Stimulated activated CD4-positive, alpha-beta T cell treated with anti-CD3 and anti-CD28 coated beads, Interleukin-1b, Interleukin-23, amount 100 ng/mL, for 24 hours (primary cell): ENCODE measurements around the gene DRAM2.
A peak's percentile ranks its signal among the peaks of the same experiment; 100 is the strongest.
"Not testable (repeated sequence)": the region's sequence is repeated elsewhere in the genome, so short reads cannot be mapped to it uniquely, and the experiment has no call there.

Experiments used
- DNase-seq, 4 experiments: peaks; one replicate each; pipeline ENCODE4 v3.0.0-alpha.2; 2020; ENCODE audit warnings: low read depth in 4 of 4, low spot score in 1 of 4

Gene DRAM2

DNA sequence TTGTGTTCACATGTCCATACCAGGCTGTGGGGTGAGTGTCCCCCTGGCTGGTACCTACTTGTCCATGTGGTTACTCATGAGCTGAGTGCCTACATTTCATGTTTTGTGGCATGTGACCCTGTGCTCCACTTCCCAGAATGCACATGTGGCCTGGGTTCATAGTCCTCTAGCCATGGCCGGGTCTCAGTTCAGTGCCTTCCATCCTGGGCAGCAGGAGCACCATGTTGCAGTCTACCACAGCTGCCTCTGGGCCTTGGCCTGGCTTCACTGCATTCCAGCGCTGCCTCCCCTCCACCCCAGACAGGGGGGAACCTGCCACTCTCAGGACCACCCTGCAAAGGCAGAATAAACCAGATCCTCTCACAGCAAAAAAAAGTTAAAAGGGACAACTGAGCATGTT is 5.6 kb upstream of the DRAM2 start:
- DNase-seq = no peak

DNA sequence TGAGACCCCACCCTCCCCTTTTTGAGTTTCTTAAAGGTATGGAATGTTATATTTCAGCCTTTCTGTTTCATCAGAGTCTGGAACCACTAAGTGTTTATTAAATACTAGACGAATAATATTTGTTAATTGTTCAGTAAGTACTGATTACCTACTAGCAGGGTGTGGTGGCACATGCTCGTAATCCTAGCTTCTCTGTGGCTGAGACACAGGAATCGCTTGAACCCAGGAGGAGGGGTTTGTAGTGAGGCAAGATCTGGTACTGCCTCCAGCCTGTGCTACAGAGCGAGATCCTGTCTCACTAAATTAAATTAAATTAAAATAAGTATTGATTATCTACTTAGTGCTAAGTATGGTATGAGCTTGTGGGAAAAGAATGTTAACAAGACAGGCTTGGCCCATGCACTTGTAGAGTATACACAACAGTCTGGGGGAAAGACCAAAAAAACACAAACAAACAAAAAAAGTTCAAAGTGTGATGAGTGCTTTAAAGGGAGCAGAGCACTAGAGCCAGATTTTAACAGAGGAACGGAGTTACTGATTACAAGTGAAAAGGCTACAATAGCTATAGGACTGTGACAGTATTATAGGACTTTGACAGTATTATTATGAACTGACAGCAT is 2.6 kb upstream of the DRAM2 start:
- DNase-seq = no peak

DNA sequence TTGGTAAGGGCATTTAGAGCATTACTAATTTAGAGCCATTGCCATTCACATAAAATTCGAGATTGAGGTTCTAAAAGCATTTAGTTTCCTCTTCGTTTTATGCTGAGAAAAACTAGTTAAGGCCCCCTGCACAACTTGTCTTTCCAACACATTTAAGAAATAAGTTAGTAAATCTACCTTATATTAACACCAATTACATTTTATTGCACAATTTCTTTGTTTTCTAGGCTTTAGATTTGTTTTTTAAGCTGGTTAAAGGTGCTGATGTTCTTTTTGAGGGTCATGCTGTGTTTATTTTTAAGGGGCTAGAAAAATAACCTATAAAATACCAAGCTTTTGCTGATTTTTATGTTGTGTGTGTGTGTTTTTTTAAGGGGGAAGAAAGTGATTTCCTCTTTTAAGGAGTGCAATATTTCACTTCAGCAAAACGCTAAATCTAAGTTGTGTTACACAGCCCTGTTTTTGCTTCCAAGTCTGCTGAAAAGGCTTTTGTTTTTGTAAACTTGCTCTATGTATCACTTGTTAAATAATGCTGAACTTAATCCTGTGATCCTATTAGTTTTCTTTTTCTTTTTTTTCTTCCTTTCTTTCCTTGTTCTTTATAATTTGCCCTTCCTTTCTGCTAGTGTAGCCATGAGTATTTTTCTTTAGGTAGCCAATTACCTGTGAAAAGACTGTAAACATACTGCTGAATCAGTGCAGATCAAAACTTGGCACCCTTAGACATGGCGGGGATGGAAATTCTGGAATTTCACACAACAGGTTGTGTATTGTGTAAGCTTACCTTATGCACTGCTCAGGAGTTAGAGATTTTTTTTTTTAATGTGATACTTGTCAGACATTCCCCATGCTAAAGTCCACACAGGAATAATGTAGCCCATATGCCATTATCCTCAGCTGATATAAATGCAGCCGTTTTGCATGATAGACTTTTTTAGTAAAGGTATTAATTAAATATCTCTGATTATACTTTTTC is 1.6 kb upstream of the DRAM2 start:
- no peak for DNase-seq

DNA sequence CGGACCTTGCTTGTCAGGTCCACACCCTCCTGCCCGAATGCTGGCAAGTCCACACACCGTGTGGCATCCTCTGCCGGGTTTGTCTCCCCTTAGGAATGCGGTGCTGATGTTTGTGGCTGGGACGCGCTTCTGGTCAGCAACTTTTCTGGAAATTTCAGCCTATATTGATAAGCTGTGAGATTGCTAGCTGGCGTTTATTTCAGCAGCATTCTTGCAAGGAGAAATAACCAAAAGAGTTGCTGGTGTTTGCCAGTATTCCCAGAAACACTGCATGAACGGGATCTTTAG is 731 bp upstream of the DRAM2 start:
- DNase-seq = no peak

DNA sequence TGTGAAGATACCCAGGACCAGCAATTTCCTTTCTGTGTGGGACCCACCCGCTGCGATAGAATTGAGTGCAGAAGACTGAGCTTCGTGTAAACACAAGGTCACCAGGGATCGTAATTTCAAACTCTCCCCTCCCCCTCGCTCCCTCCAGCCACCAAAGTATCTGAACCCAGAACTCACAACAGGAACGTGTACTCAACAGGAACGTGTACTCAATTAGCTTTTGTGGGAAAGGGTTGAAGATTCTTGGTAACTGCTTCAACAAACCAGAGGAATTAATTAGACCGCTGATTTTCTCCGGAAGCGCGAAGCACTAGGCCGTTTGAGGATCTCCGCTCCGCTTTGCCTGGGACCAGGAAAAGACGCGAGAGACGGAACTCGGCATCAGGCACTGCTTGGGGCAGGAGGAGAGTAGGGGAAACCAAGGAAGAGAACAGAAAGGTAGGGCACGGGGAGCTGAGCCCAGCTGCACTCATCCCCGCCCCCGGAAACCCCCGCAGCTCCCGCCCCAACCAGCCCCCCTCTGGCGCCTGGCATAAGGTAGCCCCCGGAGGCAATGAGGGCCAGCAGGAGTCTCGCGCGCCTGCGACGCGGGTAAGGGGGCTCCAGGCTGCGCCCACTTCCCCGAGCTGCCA is 453 bp downstream of the DRAM2 start:
- DNase-seq = peak; percentile 9 to 38 (median 30)

DNA sequence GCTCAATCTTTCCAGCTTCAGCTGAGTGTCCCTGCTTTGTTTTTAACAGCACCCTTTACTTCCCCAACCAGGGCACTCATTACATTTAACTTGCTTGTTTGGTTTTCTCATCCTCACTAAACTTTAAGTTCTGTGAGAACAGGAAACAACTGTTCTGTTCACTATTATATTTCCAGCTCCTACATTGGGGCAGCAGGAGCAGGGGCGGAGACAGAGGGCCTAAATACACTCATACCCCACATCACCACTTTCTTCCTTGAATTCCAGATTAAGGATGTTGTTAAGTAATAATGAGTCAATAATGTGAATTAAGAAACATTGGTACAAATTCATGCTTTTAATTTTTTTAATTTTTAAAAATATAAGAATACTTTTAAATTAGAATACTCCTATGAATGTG is 6.0 kb downstream of the DRAM2 start:
- no peak for DNase-seq

DNA sequence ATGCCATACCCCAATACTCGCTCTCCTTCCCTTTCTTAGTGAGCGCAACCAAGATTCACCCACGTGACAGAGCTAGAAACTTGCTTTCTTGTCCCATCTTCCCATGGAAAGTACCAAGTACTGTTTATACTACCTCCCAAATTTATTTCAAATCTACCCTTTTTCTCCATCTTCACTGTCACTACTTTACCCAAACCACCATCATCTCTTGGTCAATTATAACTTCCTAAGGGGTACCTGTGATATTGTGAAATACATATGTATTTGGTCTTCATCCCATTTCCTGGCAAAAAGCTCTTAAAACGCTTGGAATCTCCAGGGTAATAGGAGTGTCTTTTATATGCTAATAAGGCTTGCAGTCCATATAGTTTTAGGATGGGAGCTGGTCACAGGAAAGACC is 8.2 kb downstream of the DRAM2 start:
- DNase-seq = no peak

DNA sequence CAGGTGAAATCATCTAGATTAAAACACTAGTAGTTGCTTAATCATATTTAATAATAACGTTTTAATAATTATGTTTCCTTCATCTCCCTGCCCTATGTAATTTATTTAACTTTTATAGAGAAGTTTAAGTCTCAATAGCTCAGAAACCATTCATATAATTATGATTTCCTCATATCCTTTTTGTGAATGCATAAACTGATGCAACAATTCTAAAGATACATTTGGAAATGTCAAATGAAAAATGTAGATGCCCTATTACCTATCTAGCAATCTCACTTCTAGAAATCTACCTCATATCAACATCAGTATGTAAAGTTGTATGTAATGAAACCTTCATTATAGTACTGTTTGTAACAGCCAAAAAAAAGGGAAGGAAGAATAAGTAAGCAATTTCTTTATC is 10.5 kb downstream of the DRAM2 start:
- DNase-seq = no peak

DNA sequence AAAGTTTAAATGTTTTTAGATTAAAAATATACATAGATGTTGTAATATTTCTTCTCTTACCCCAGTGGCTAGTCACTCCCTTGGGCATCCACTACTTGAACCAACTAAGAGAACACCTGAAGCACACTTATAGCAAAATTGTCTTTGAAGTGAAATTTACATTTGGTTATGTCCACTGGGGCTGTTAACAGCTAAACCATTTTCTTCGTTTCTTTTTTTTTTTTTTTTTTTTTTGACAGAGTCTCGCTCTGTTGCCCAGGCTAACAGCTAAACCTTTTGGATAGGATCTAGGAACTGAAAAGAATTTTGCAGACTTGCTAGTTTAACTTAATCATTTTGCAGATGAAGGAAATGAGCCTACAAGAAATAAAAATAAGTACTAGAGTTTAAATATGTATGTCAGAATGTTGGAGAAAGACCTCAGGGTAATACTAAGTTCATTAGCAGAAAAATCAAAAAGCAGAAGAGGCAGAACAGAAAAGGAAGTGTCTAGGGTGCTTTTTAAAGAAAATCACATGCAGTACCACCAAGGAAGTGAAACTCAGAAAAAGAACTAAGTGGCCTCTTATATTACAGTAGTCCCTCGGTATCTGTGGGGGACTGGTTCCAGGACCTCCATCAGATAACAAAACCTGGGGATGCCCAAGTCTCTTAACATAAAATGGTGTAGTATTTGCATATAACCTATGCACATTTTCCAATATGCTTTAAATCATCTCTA is 11.8 kb downstream of the DRAM2 start:
- no peak for DNase-seq

DNA sequence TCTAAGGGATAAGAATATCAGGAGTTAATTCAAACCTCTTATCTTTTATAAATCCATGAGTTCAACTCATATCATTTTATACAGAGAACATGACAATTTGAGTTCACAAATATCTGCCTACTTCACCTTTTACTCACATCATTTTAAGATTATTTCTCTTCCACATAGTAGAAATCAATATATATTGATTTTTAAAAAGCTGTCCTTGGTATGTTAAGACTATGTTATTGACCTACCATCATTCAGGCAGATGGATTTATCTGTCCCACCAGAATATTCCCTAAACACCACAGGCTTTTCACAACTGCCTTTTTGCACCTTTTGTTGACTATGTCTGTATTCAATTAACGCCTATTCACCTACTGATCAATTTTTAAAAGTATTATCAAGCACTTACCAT is 13.5 kb downstream of the DRAM2 start:
- no peak for DNase-seq

DNA sequence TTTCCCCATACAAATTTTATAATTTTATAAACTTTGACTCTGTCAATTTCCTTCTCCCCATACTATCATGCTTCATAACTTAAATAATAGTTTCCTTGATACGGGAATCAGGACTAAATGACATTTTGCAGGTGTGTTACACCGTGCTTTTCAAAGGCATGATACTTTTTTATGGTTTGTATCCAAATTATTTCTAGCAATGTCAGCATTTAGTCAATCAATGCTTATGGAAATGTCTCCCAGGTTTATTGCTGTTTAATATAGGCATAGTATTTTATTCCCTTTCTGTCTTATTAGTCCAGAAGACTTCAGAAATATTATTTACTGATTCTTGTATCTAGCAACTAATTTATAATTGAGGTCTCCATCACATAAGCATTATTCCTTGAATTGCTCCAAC is 23.4 kb downstream of the DRAM2 start:
- DNase-seq = no peak

DNA sequence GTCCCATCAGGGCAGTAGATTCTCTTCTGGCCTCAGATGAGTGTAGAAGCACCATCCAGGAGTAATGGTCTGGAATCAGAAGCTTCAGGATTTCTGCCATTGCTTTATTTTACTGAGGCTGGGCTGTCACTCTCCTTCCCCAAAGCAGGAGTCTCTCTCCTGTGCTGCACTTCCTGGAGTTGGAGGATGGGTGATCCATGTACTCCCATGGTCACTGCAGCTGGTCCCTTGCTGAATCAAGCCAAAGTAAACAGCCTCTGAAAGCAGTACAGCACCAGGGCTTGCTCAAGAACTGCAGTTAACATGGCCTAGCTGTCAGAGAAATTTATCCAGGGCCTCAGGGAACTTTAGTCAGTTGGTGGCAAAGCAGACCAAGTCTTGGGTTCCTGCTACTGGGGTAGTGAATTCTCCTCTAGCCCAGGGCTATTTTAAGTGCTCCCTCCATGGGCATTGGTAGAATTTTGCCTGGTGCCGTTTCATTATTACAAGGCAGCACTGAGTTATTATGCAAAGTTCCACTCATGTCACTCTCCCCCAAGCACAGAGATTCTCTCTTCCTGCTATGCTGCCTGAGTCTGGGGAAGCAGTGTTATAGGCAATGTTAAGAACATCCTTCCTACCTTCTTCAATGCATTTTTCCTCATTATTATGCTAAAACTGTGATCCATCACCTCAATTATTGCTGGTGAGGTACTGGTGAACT is 29.5 kb downstream of the DRAM2 start:
- no peak for DNase-seq

DNA sequence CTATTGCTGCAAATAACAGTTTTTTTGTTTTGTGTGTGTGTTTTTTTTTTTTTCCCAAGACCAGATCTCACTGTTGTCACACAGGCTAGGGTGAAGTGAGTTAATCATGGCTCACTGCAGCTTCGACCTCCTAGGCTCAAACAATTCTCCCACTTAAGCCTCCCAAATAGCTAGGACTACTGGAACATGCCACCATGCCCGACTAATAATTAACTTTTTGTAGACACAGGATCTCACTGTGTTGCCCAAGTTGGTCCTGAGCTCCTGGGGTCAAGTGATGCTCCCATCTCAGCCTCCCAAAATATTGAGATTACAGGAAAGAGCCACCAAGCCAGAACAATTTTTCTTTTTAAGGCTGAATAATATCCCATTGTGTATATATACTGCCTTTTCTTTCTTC is 34.9 kb downstream of the DRAM2 start:
- no peak for DNase-seq

DNA sequence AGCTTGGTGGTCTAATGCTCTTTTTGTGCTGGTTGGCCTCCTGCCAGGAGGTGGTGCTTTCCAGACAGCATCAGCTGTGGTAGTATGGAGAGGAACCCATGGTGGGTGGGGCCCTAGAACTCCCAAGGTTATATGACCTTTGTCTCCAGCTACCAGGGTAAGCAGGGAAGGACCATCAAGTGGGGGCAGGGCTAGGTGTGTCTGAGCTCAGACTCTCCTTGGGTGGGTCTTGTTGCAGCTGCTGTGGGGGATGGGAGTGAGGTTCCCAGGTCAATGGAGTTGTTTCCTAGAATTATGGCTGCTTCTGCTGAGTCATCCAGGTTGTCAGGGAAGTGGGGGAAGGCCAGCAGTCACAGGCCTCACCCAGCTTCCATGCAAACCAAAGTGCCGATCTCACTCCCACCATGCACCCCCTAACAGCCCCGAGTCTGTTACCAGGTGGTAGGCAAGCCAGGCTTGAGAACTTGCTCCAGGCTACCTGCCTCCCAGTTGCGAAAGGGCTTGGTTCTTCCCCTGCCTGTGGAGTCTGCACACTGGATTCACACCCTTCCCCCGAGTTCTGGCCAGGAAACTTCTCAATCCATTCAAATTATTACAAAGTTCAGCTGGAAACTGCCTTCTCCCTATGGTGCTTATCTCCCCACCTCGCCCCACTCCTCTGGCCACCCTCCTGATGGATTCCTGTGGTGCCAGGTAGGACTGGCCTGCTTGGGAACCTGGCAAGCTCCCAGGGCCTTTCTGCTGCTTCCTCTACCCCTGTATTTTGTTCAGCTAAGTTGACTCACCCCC is 37.8 kb downstream of the DRAM2 start:
- DNase-seq = no peak

DNA sequence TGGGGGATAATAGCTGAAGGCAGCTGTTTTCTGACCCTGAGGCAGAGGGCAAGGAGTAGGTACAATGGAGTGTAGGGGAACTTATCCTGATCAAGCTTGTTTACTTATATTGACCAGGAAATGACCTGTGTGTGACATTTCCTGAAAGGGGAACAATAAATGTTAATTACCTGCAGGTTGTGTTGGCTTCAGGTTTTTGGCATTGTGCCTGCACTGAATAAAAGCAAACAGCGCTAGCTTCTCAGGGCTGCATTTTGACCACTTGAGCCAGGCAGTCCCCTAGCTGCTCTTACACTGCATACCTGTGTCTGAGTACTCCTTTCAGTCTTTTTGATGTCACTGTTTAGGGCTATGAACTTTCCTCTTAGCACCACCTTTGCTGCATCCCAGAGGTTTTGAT is 40.6 kb downstream of the DRAM2 start:
- DNase-seq = no peak

DNA sequence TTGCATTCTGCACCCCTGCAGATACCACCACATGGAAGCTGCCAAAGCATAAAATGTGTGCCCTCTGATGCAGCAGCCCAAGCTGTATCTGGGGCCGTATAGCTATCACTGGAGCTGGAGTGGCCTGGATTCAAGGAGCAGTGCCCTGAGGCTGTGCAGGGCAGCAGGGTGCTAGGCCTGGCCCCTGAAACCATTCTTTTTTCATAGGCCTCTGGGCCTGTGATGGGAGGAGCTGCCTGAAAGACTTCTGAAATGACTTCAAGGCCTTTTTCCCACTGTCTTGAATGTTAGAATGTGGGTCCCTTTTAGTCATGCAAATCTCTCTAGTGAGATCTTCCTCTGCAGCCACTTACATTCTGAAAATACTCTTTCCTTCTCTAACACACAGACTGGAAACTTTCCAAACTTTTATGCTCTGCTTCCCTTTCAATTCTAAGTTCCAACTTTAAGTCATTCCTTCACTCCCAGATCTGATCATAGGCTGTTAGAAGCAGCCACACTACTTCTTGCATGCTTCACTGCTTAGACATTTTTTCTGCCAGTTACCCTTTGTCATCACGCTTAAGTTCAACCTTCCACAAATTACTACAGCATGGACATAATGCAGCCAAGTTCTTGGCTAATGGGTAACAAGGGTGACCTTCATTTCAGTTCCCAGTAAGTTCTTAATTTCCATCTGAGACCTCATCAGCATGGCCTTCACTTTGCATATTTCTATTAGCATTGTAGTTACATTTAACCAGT is 42.4 kb downstream of the DRAM2 start:
- DNase-seq = no peak

DNA sequence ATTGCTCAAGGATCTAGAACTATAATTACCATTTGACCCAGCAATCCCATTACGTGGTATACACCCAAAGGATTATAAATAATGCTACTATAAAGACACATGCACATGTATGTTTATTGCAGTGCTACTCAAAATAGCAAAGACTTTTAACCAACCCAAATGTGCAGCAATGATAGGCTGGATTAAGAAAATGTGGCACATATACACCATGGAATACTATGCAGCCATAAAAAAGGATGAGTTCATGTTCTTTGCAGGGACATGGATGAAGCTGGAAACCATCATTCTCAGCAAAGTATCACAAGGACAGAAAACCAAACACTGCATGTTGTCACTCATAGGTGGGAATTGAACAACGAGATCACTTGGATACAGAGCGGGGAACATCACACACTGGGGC is 44.5 kb downstream of the DRAM2 start:
- not testable (repeated sequence) for DNase-seq

DNA sequence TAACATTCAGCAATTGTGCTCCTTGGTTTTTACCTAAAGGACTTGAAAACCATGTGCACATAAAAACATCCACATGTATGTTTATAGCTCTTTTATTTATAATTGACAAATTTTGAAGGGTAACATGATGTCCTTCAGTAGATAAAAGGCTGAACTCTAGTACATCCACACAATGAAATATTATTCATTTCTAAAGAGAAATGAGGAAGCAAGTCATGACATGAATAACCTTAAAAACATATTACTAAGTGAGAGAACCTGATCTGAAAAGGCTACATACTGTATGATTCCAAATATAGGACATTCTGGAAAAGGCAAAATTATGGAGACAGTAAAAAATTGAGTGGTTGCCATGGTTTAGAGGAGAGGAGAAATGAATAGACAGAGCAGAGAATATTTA is 50.3 kb downstream of the DRAM2 start:
- no peak for DNase-seq

DNA sequence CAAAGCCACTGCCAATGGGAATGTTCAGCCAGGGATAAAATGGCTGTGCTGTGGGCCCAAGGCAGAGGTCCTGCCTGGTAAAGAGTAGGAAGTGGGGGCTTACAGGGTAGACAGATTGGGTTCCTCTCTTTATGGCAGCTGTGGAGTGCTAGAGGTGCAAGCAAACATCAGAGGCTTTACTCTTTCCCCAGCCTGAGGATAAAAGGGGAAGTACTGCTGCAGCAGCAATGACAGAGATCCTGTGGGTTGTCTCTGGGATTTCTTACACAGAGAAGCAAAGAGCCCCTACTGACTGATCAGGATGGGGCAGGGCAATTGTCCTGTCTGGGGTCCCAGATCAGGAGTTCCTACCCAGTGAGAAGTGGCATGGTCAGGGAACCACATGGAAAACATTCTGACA is 54.2 kb downstream of the DRAM2 start:
- no peak for DNase-seq

DNA sequence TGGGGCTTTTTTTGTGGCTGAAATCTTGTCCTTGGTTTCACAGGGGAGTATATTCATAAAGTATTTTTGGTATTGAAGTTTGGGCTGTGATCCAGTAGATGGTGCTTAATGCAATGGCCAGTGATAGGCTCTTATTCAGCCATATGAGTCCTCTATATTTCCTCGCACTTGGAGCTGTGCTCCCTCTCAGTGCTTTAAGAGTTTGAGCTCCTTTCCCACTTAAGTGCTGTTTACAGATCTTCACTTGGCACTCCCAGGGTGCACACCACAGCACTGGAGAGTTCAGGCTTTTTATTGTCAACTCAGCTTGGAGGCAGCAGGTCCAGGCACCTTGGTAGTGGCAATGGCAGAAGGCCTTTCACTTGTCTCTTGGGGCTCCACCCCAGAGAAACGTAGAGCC is 54.9 kb downstream of the DRAM2 start:
- no peak for DNase-seq
